ENCODE measurements around the gene TMEM44. TPM values are rescaled to one million over a fixed set of nuclear protein-coding genes. Genes with fewer than 3 reads are reported as not detected.

Gene TMEM44
- total and polyA plus RNA-seq, 2 donors (not counting 1 experiment from before 2014, with no cell fraction given) = 11.0 to 14.9 TPM

DNA sequence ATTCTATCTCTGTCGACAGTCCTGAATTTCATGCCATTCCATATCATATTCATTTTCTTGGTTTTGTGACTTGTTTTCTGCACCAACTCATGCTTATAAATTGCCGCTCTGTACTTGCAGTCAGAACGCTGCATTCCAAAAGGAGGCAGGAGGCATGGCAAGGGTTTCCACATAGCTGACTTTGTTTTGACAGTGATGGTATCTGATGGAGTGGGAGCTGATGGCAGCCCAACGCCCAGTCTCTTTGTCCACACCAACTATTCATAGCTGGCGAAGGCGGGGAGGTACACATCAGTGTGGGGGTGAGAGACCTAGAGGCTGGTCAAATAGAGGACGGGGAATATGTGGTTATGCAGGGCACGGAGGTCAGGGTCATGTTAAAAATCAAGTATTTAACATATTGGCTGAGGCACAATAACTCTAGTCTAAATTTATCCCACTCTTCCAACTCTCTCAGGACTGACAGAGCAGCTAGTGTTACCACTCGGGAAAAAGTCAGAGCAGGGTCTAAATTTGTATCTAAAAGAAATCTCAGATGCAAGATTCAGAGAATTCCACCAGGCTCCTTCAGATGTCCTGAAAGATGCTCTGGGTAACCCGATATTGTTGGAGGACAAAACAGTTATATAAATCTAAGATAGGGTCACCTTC lies 78.6 kb downstream of the TMEM44 start:
- H3K4me1 ChIP-seq (ENCODE audit: control insufficient read depth, extremely low read depth, insufficient read depth, low read length) = peaks cover 4% of the 10 kb centered on the region
- no peaks in the 10 kb centered on the region for H3K36me3 ChIP-seq (ENCODE audit: control insufficient read depth, insufficient read depth, low read length)
- no peak overlapping the region for H3K4me2 ChIP-seq (ENCODE audit: extremely low read depth, insufficient read depth, low read length)
- no peaks in the 10 kb centered on the region for H4K20me1 ChIP-seq (ENCODE audit: control insufficient read depth, extremely low read depth, insufficient read depth, low read length)
- TF ChIP-seq EZH2 (IDR thresholded peaks at IDR 0.05; ENCODE audit: low read length, missing control alignments) = no peak
- TF ChIP-seq, protein P1, sequence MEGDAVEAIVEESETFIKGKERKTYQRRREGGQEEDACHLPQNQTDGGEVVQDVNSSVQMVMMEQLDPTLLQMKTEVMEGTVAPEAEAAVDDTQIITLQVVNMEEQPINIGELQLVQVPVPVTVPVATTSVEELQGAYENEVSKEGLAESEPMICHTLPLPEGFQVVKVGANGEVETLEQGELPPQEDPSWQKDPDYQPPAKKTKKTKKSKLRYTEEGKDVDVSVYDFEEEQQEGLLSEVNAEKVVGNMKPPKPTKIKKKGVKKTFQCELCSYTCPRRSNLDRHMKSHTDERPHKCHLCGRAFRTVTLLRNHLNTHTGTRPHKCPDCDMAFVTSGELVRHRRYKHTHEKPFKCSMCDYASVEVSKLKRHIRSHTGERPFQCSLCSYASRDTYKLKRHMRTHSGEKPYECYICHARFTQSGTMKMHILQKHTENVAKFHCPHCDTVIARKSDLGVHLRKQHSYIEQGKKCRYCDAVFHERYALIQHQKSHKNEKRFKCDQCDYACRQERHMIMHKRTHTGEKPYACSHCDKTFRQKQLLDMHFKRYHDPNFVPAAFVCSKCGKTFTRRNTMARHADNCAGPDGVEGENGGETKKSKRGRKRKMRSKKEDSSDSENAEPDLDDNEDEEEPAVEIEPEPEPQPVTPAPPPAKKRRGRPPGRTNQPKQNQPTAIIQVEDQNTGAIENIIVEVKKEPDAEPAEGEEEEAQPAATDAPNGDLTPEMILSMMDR (conservative IDR thresholded peaks at IDR 0.05 in 1 of 2, IDR thresholded peaks at IDR 0.05 in 1 of 2; ENCODE audit: low read depth in 1 of 2, low read length in 2 of 2) = no peak
- H2AFZ ChIP-seq (ENCODE audit: low read length) = no peak overlapping the region
- H3K27me3 ChIP-seq (ENCODE audit: control insufficient read depth, insufficient read depth, low read length) = no peaks in the 10 kb centered on the region
- no peak overlapping the region for H3K4me3 ChIP-seq (replicated peaks in 1 of 4; ENCODE audit: control extremely low read depth in 1 of 4, insufficient read depth in 1 of 4, low read depth in 3 of 4, low read length in 4 of 4)
- DNase-seq (ENCODE audit: low read depth in 2 of 2) = peak in 1 of 2 donors; percentile 48
- no peak overlapping the region for H3K9ac ChIP-seq (ENCODE audit: insufficient read depth, low read length)
- no peaks in the 10 kb centered on the region for H3K9me3 ChIP-seq (ENCODE audit: control insufficient read depth, insufficient read depth, low read depth, low read length)
- no peaks in the 10 kb centered on the region for H3K79me2 ChIP-seq (ENCODE audit: control insufficient read depth, insufficient read depth, low read length)
- H3K27ac ChIP-seq (ENCODE audit: insufficient read depth, low read length) = no peak overlapping the region

DNA sequence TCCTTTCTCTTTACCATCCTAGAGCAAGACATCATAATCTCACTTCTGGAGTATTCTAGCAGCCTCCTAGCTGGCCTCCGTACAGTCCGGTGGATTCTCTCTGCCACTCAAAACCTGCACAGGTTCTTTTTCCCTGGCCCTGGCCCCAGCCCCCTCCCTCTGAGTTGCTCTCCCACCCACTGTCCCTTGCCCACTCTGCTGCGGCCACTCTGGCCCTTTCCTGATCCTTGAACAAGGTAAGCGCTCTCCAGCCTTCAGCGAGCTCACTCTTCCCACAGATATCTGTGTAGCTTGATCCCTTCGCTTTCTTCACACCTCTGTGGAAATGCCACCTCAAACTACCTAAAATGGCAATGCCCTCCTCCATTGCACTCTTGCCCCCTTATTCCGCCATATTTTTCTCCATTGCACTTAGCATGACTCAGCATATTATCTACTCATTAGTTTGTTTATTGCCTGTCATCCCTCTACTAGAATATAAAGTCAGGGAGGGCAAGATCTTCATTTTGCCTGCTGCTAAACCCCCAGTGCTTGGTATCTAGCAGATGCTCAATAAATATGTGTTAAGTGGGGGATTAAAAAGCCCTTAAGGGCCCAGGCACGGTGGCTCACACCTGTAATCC lies 80.8 kb downstream of the TMEM44 start:
- Histone ChIP-seq H2AFZ (ENCODE audit: low read length) (no peak overlapping the region), H3K36me3 (ENCODE audit: control insufficient read depth, insufficient read depth, low read length) (no peaks in the 10 kb centered on the region), H3K4me3 (replicated peaks in 1 of 4; ENCODE audit: control extremely low read depth in 1 of 4, insufficient read depth in 1 of 4, low read depth in 3 of 4, low read length in 4 of 4) (no peak overlapping the region), H3K4me1 (ENCODE audit: control insufficient read depth, extremely low read depth, insufficient read depth, low read length) (peaks cover 4% of the 10 kb centered on the region), H3K79me2 (ENCODE audit: control insufficient read depth, insufficient read depth, low read length) (no peaks in the 10 kb centered on the region), H4K20me1 (ENCODE audit: control insufficient read depth, extremely low read depth, insufficient read depth, low read length) (no peaks in the 10 kb centered on the region), H3K27me3 (ENCODE audit: control insufficient read depth, insufficient read depth, low read length) (no peaks in the 10 kb centered on the region), H3K27ac (ENCODE audit: insufficient read depth, low read length) (no peak overlapping the region), H3K9me3 (ENCODE audit: control insufficient read depth, insufficient read depth, low read depth, low read length) (no peaks in the 10 kb centered on the region), H3K9ac (ENCODE audit: insufficient read depth, low read length) (no peak overlapping the region), H3K4me2 (ENCODE audit: extremely low read depth, insufficient read depth, low read length) (no peak overlapping the region)
- TF ChIP-seq, protein P1 (conservative IDR thresholded peaks at IDR 0.05 in 1 of 2, IDR thresholded peaks at IDR 0.05 in 1 of 2; ENCODE audit: low read depth in 1 of 2, low read length in 2 of 2) = no peak
- no peak for TF ChIP-seq EZH2 (IDR thresholded peaks at IDR 0.05; ENCODE audit: low read length, missing control alignments)
- DNase-seq (ENCODE audit: low read depth in 2 of 2) = no peak

DNA sequence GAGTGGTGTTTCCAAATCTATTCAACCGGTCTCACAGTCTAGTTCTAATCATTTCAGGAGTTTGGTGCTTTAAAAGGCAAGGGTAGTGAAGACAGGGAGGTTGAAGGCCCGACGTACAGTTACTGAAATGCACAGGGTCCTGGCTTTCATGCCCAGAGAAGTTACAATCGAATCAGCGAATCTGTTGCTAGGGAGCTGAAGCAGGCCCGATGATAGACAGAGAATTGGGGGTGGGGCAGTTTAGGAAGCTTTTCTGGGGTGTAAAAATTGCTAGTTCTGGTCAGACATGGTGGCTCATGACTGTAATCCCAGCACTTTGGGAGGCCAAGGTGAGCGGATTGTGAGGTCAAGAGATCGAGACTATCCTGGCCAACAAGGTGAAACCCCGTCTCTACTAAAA lies 83.4 kb downstream of the TMEM44 start:
- no peak overlapping the region for H3K27ac ChIP-seq (ENCODE audit: insufficient read depth, low read length)
- no peak for DNase-seq (ENCODE audit: low read depth in 2 of 2)
- H3K4me3 ChIP-seq (replicated peaks in 1 of 4; ENCODE audit: control extremely low read depth in 1 of 4, insufficient read depth in 1 of 4, low read depth in 3 of 4, low read length in 4 of 4) = no peak overlapping the region
- H3K4me2 ChIP-seq (ENCODE audit: extremely low read depth, insufficient read depth, low read length) = no peak overlapping the region
- H2AFZ ChIP-seq (ENCODE audit: low read length) = no peak overlapping the region
- H3K9ac ChIP-seq (ENCODE audit: insufficient read depth, low read length) = no peak overlapping the region
- H3K4me1 ChIP-seq (ENCODE audit: control insufficient read depth, extremely low read depth, insufficient read depth, low read length) = no peaks in the 10 kb centered on the region
- H3K27me3 ChIP-seq (ENCODE audit: control insufficient read depth, insufficient read depth, low read length) = no peaks in the 10 kb centered on the region
- no peak for TF ChIP-seq EZH2 (IDR thresholded peaks at IDR 0.05; ENCODE audit: low read length, missing control alignments)
- TF ChIP-seq, protein P1 (conservative IDR thresholded peaks at IDR 0.05 in 1 of 2, IDR thresholded peaks at IDR 0.05 in 1 of 2; ENCODE audit: low read depth in 1 of 2, low read length in 2 of 2) = no peak
- no peaks in the 10 kb centered on the region for H3K36me3 ChIP-seq (ENCODE audit: control insufficient read depth, insufficient read depth, low read length)
- no peaks in the 10 kb centered on the region for H3K9me3 ChIP-seq (ENCODE audit: control insufficient read depth, insufficient read depth, low read depth, low read length)
- H4K20me1 ChIP-seq (ENCODE audit: control insufficient read depth, extremely low read depth, insufficient read depth, low read length) = no peaks in the 10 kb centered on the region
- no peaks in the 10 kb centered on the region for H3K79me2 ChIP-seq (ENCODE audit: control insufficient read depth, insufficient read depth, low read length)

Measured in fibroblast of lung (primary cell).